GM18909 (cell line): Measurements from ENCODE around the gene RRBP1.
A peak's percentile ranks its signal among the peaks of the same experiment; 100 is the strongest.

ENCODE experiments used
- ATAC-seq: cut with Tn5 transposase; IDR thresholded peaks from one replicate; pipeline ENCODE4 v1.9.1; 2021; ENCODE audit warnings: mild to moderate bottlenecking; ENCODE audit not compliant: unreplicated experiment, poor library complexity

RRBP1 gene

DNA sequence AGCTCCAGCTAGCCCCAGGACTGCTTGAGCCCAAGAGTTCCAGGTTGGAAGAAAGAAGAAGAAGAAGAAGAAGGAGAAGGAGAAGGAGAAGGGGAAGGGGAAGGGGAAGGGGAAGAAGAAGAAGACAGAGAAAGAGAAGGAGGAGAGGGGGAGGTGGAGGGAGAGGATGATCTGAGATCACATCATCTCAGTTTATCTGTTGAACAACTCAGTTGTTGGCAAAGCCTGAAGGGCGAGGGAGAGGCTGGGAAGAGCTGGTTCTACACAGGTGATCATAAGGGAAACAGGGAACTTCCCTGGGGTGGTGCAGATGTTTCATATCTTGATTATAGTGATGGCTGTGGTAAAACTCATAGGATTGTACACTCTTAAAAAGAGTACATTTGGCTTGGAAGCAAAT is 3.1 kb upstream of the RRBP1 start:
- ATAC-seq, result no peak

GRCh38 chr20:17684077-17684888 is 2.2 kb upstream of the RRBP1 start:
- ATAC-seq, result no peak

DNA sequence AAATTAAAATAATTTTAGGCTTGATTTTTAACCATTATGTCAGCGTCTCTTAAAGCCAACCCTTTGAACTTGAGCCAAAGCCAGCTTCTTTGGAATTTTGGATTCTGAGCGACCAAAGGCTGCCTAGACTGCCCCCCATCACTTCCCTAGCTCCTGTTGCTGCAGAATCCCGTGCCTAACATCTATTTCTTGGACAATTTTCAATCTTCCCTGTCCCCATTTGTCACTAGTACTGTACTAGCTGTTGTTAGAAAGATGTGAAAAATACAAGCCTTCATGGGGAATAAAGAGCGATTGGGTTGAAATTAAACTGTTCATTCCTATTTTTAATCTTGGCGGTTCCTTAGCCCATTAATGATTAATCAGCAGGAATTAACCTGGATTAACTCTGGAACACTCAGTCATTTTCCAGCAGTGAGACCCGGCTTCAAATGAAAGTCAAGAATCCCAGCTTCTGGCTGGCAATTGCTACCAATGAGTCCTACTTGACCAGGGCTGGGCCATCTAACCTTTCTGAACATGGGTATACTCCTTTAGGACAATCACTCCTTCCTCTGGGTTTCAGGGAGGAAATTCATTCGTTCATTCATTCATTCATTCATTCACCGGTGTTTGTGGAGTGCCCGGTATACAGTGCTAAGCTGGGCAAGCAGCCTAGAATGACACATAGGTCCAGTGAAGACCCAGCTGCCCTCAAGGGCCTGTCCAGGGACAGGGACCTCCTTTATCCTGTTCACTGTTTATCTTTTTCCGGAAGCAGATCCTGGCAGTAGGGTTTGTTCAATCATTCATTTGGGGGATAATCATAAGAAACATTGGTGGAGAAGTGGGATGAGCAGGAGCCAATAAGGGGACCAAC is 1.4 kb upstream of the RRBP1 start:
- no peak for ATAC-seq

DNA sequence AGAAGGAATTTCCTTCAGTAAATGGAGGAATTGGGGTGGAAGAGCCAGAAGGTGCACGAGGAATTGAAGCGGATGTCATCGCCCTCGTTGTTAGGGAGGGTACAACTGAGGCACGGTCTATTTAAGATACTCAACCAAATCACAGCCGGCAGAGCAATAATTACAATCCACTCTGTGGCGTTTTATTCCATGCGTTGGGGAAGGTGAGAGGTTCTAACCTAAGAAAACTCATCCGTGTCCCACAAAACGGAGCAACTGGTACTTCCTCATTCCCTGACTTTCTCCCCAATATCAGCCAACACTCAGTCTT is 802 bp upstream of the RRBP1 start:
- no peak for ATAC-seq

- ATAC-seq, result peak; percentile 8
These were observed 328 bp downstream of the RRBP1 start for GRCh38 chr20:17681726-17682102.

- ATAC-seq, result peak; percentile 48
These were observed 961 bp downstream of the RRBP1 start for GRCh38 chr20:17680836-17681725.

DNA sequence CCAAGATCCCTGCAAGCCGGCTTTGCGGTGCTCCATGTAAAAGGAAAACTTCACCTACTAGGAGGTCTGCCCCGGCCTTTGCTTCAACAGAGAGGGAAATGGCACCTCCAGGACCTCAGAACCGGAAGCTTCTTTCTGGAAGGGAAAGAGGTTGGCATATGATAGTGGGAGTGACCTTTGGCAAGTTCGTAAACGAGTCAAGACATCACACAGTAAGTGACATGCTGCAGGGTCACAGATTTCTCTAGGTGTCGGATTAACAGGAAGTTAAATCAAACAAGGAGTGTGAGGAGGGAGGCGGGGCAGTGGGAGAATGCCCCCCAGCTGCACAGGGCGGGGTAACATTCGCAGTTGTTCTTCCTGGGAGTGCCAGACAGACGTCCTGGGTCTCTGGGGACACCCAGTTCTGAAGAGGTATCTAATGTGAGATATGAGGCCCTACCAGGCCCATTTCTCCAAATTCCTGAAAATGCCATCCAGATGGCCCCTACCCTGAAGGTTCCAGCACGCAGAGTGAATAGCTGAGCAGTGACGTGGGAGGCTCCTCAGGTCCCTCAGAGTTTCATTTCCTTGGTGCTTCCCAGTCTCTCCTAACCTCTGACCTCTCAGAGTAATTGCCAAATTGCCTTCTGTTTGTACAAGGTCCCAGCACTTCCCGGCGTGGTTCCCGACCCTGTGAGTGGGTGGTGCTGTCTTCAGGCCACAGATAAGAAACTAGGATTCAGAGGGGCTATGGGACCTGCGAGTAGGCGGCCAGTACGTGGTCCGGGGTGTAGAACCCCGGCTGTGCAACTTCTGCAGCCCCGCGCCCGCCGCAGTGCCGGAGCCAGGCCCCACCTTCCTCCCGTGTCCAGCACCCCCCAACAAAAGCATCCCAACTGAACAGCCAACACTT is 1.9 kb downstream of the RRBP1 start:
- no peak for ATAC-seq

GRCh38 chr20:17678886-17679285 is 3.2 kb downstream of the RRBP1 start:
- no peak for ATAC-seq

- ATAC-seq, result no peak
These were observed 3.7 kb downstream of the RRBP1 start for GRCh38 chr20:17678295-17678694.

DNA sequence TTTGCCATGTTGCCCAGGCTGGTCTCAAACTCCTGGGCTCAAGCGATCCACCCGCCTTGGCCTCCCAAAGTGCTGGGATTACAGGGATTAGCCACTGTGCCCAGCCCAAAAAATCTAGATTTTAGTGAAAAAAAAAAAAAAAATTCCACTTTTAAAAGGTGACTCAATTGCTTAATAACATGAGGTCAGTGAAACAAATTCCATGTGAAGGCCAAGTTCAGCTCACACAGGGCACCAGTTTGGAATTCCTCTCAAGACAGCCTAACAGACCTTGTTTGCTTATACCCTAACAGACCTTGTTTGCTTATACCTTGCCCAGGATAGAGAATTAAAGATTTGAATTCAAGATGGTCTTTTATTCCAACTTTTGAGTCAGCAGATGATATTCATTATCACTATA is 5.1 kb downstream of the RRBP1 start:
- no peak for ATAC-seq

DNA sequence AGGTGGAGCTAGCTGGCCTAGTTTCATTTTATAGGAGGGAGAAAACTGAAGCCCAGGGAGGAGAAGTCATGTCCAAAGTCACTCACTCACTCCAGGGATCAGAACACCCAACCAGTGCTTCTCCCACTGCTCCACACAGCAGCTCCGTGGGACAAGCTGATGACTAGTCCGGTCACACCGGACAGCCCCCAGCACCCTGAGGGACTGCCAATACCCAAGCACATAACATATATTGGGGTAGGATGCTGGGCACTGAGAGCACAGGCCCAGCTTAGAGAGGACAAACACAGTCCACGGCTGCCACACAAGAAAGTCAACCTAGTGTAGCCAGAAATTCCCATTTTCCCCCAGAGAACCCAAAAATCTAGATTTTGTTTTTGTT is 5.7 kb downstream of the RRBP1 start:
- no peak for ATAC-seq

DNA sequence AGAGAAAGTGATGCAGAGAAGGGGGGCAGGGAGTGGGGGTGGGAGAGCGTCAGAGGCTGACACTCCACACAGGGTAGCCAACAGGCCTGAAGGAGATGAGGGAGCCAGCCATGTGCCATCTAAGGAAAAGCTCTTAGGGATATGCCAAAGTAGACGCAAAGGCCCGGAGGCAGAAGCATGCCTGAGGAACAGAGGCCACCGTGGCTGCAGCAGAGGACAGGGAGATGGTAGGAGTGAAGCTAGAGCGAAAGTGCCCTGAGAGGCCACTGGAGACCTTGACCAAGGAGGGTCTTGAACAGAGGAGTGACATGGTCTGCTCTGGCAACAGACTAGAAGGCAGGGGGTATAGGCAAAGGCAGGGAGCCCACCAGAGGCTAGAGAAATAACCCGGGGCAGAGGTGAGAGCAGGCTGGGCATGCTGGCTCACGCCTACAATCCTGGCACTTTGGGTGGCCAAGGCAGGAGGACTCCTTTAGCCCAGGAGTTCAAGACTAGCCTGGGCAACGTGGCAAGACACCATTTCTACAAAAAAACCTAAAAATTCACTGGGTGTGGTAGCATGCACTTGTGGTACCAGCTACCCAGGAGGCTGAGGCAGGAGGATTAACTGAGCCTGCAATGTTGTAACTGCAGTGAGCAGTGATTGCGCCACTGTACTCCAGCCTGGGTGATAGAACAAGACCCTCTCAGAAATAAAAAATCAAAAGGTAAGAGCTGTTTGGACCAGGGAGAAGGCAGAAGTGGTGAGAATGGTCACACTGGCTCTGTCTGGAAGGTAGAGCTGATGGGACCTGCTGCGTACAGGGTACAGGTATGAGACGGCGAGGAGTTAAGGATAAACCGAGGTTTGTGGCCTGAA is 6.3 kb downstream of the RRBP1 start:
- no peak for ATAC-seq

DNA sequence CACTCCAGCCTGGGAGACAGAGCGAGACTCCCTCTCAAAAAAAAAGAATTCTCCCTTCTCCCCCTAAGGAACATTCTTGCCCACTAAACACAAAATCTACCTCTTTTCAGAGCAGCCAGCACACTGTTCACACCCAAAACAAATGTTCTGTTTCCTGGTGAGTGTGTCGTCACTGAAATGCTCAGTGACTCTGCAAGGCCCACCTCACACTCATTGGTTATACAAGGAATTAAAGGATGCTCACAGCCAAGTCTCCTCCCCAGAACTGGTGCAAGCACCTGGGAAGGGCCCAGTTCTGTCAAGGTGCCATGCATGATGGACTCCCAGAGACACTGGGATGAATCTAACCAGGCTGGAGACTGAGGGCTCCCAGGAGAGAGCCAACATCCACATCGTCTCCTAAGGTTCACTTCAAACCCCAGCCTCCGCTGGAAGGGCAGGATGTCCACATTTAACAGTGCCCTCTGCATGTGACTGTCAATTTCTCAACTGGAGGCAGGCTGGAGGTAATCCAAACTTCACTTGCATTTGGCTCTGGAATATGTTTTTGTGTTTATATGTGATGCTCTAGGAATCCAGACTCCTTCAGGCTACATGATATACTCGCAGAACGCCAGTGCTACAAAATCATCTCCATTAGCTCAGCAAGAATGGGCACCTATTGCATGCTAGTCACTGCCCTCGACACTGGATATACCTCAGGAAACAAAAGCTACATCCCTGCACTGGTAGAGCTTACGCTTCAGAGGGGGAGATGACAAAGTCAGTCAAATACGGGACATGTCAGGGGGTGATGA is 7.1 kb downstream of the RRBP1 start:
- ATAC-seq, result no peak

DNA sequence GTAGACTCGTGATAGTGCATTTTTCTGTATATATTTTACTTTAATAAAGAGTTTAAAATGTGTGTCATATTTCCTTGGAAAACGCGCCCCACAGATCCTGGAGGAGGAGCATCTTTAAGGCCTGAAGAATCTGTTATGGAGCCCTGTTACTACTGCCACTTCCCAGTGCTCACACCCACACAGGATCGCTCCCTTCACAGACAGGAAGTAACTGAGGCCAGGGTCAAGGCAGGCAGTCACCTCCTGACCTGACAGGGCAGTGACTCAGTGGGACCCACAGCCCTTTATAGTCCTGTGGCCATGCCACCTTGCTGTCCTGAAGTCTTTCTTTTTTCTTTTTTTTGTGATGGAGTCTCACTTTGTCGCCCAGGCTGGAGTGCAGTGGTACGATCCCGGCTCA is 9.0 kb downstream of the RRBP1 start:
- ATAC-seq, result no peak

DNA sequence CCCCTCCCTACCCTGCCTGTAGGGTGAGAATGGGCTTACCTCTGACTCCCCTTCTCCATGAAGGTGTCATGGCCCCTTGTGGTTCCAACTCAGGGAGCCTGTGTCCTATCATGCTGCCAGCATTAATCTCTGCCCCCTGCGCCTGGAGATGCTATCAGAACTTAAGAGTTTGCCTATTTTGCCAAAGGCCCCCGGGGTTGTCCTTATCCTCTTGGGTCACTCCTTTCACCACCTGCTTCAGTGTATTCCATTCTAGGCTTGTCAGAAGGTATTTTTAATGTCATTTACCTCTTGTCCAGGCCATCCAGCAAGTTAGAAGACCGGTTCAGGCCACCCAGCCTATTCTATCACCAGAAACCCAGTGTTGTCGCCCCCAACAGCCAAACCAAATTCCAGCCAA is 10.5 kb downstream of the RRBP1 start:
- no peak for ATAC-seq

- ATAC-seq, result no peak
These were observed 11.0 kb downstream of the RRBP1 start for GRCh38 chr20:17671011-17671410.

DNA sequence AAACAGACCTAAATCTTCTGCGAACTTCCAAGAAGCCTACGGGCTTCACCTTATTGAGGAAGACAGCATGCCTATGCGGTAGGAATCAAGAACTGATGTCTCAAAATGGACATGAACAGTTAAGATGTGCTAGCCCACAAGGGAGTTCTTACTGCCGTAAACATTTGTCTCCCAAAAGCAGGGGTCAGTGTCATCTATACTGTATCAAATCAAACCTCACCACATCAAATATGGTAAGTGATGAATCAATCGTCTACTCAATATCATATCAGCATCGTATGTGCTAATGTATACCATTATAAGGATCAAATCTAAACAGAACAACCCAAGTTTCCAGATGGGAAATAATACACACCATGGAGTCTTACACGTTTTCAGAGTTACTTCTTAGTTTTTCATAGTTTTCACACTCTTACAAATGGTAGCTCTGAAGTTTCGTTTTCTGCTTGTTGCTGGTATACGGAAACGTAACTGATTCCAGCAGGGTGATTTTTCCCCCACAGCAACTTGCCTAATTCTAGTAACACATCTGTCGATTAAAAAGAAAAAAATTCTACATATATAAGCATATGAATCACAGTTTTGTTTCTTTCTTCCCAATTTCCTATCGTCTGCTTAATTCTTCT is 12.6 kb downstream of the RRBP1 start:
- ATAC-seq, result no peak

GRCh38 chr20:17668432-17668831 is 13.6 kb downstream of the RRBP1 start:
- ATAC-seq, result no peak
